Measurements from ENCODE around the gene PALM.

DNA sequence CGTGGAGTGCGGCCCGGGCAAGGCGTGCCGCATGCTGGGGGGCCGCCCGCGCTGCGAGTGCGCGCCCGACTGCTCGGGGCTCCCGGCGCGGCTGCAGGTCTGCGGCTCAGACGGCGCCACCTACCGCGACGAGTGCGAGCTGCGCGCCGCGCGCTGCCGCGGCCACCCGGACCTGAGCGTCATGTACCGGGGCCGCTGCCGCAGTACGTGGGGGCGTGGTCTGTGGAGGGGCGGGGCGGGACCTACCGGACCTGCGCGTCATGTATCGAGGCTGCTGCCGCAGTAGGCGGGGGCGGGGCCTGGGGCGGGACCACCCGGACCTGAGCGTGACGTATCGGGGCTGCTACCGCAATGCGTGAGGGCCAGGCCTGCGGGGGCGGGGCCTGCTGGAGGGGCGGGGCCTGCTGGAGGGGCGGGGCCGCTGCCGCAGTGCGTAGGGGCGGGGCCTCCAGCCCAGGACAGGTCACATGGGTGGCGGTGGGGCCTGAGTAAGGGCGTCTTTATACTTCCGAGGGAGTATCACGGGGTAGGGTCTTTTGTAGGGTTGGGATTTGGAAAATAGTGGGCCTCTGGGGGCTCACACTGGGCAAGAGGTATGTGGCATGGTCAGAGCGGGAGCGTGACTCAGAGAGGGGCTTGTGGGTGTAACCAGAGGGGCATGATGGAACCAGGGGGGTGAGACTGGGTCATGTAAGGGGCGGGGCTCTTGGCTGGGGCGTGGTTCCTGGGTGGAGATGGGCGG lies 28.3 kb upstream of the PALM start:
- TF ChIP-seq EZH2 (optimal IDR thresholded peaks at IDR 0.05; ENCODE audit: low read depth, low read length) (no peak), EZH2phosphoT487 (IDR thresholded peaks at IDR 0.05; ENCODE audit: low read length) (no peak)
- TF ChIP-seq, protein P1, sequence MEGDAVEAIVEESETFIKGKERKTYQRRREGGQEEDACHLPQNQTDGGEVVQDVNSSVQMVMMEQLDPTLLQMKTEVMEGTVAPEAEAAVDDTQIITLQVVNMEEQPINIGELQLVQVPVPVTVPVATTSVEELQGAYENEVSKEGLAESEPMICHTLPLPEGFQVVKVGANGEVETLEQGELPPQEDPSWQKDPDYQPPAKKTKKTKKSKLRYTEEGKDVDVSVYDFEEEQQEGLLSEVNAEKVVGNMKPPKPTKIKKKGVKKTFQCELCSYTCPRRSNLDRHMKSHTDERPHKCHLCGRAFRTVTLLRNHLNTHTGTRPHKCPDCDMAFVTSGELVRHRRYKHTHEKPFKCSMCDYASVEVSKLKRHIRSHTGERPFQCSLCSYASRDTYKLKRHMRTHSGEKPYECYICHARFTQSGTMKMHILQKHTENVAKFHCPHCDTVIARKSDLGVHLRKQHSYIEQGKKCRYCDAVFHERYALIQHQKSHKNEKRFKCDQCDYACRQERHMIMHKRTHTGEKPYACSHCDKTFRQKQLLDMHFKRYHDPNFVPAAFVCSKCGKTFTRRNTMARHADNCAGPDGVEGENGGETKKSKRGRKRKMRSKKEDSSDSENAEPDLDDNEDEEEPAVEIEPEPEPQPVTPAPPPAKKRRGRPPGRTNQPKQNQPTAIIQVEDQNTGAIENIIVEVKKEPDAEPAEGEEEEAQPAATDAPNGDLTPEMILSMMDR (IDR thresholded peaks at IDR 0.05; ENCODE audit: low read length) = 0 out of 2 replicates have a peak, but pooled peaks have one; percentile 10
